Suprapubic skin (tissue), 3 donors: ENCODE results near the gene OR4K17.
"Not testable (repeated sequence)": the region's sequence is repeated elsewhere in the genome, so short reads cannot be mapped to it uniquely, and the experiment has no call there.

Source experiments
- CTCF ChIP-seq, 2 donors: fragments of 200-600 bp in 1 of 2; fragments of 450-650 bp in 1 of 2; sonication (generic) in 1 of 2; IDR thresholded peaks; one replicate each; pipeline ENCODE4 v1.5.1; 2016 to 2019; ENCODE audit warnings: antibody characterized with exemption in 2 of 2, mild to moderate bottlenecking in 1 of 2, moderate library complexity in 1 of 2
- EP300 ChIP-seq: sonication (generic); formaldehyde crosslinking; IDR thresholded peaks from one replicate; pipeline ENCODE4 v1.6.1; 2017; ENCODE audit warnings: antibody characterized with exemption
- POLR2A ChIP-seq, 2 donors: fragments of 450-650 bp; IDR thresholded peaks; one replicate each; pipeline ENCODE4 v1.6.1; 2017; ENCODE audit warnings: antibody characterized with exemption in 2 of 2, mild to moderate bottlenecking in 2 of 2, moderate library complexity in 2 of 2

GRCh38 chr14:20098926-20099770 lies 11.4 kb upstream of the OR4K17 start:
- TF ChIP-seq CTCF (IDR thresholded peaks at IDR 0.05); POLR2A (IDR thresholded peaks at IDR 0.05); EP300: not testable (repeated sequence)
